ENCODE data around the gene PTN.

The PTN gene, protein sequence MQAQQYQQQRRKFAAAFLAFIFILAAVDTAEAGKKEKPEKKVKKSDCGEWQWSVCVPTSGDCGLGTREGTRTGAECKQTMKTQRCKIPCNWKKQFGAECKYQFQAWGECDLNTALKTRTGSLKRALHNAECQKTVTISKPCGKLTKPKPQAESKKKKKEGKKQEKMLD

DNA sequence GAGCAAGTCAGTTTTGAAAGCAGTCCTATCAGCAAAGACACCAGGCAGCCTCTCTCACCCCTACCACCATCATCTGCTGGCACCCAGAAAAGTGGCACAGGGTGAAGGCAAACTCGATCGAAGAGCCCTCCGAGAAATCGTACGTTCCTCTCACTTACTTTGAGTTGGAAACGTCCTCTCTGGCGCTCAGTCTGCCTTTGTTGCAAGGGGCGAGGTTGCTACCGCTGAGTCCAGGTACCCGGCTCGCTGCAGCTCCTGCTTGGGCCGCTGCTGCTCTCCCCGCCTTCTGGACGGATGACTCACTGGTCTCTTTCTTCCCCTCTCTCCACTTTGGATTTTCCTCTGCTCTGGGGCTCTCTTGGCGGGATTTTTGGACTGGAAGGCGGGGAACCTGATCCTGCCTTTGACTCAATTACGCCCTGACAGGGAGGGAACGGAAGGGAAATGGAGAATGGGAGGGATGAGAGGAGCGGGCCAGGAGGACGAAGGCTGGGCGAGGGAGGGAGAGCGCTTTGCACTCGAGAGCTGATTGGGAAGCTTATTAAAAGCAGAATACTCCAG lies at the start of gene PTN:
PTN (minus strand) TSS at position 453 of the 561 bp plus-strand sequence. CDS start 88,760 bp downstream, outside the sequence.
- DNase-seq, result no peak

DNA sequence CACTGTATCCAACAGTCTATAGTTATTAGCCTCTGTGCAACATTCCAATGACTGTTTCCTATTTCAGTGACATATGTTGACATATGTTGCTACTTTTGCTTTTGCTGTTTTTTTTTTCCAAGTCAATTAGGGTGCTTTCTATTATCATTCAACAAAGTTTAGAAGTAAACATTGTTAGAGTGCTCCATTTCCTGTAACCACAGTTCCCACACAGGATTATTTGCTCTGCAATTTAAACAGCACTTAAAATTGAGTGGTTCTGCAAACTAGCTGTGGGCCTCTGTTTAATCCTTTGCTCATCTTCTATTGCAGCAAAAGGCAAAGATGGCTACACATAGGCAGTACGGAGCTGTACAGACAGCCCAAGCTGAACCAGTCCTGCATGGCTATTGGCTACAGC lies 46.5 kb upstream of the PTN start:
- DNase-seq, result no peak

DNA sequence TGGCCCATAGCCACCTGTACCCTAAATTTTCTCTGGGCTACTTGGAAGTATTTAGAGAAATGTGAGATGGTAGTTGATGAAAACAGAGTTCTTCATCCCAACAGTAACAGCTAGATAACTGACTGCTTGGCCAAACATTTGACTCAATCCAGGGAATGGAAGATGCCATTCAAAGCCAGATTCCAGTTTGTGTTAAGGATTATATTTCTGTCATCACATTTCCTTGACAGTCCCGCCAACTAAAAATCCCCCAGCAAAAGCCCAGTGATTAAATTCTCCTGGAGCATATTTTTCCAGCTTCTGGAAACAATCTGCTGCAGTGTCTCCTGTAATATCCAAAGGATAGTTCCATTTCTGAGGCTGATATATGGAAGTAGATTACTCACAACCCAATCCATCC lies 45.4 kb upstream of the PTN start:
- DNase-seq, result no peak

DNA sequence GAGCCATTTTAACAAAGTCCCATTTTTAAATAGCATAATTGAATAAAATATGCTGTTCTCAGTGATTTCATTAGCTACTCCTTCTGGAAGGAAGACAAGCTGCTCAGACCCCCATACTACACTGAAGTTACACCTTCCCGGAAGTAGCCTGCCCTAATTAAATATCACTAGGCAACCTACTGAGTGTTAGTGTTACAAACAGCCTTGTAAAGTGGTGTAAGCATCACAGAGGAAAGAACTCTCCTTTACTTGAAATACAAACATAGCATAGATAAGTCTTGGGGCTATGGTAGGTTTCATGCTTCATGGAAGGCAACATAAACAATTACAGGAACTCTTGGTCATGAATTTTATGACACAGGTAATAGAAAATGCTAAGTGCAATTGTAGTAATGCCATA lies 43.4 kb upstream of the PTN start:
- DNase-seq, result no peak

DNA sequence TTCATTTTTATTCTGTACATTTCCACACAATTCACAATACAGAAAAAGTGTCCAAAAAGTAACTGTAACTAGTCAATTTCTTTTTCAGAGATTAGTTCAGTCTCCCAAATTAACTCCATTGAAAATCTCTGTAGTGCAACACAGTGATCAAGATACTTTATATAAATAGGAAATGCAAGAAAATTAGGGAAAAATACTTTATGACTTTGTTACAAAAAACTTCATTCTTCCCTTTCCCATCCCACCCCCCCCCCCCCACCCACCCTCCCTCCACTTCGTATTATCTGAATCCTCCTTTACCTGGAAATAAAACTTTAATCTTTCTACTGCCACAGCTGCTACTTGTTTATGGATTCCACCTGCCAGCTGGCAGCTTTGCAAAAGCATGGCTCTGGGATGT lies 37.5 kb upstream of the PTN start:
- DNase-seq, result no peak

DNA sequence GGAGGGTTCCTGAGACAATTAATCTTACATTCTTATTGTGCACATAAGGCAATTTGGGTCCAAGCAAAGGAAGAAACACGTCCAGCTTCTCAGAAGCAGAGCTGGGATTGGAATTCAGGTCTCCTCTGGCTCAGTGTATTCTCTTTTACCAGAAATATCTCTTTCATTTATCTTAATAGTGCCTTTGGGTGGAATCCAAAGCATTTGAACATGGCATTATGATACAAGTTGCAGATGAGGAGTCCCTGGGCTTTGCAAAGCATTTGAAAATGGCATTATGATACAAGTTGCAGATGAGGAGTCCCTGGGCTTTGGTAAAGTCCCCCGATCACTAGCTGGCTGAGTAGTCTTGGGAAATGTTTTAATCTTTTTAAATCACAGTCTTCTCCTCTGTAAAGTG lies 30.0 kb upstream of the PTN start:
- no peak for DNase-seq

DNA sequence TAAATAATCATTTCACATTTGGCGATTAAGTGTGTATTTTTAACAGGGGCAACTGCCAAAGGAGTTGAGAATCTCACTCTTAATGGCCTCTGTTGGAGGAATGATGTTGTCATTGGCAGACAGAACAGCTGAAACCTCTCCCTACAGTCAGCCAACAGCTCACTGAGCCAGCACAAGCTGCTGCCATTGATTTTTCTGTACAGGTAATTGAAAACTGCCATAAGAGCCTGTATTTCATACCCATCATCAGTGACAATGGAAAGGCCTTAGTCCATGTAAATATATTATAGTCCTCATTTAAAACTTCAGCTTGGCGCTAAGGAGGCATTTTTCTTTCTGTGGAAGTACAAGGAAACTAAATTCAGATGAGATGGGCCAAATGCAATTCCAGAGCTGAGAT lies 28.1 kb upstream of the PTN start:
- DNase-seq, result no peak

DNA sequence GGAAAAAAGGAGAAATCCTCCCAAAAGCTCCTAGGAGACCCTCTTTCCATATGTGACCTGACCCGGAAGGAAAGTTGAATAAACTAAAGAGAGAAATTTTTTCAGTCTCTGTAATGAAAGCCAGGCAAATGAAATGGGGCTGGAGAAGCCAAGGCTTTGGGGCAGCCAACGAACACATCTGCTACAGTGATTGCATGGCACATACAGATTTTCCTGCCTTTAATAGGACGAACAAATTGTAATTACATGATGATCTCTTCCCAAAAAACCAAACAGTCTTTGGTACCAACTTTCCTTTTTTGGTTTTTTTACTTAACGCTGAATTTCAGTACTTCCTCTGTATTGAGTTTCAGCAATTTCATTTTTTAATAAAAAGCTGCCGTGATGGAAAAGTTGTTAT lies 23.5 kb upstream of the PTN start:
- DNase-seq, result no peak

DNA sequence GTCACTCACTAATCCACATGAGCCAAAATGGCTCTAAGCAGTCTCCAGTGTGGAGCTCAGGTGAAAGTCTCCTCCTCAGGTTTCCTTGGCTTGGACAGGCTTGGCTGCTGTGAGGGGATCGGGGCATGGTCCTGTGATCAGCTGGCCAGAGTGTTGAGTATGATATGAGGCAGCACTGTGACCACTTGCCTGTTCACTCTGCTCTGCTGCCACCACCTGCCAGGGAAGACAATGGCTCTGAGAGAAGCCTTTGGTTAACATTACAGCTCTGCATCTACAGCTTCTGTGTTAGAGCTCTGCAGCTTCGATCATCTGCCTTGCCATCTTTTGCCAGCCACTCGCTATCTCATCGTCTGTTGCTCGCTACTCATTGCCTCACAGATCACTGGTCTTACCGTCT lies 20.1 kb upstream of the PTN start:
- DNase-seq, result no peak

DNA sequence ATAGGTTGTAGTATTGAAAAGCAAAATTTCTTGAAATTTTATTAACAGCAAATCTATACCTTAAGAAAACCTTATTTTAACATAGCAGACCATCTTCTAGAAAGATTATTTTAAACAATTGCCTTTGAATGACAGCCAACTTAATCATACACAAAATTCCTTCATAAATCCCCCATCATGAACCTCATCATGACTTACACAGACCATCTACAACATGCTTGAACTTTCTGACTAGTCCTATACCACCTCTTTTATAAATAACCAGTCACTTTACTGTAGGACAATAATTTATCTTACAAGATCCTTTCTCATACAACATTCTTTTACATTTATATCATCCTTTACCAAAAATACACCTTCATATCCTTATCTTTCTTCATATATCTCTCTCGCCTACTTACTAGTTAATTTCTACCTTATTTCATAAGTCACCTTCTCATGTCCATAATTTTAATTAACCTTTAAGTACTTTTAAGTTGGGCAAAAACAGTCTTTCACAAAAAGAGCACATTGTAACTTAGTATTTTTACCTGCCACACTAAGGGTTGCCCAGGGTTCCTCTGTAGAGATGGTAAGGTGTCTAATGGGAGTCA lies 16.6 kb upstream of the PTN start:
- DNase-seq, result no peak

DNA sequence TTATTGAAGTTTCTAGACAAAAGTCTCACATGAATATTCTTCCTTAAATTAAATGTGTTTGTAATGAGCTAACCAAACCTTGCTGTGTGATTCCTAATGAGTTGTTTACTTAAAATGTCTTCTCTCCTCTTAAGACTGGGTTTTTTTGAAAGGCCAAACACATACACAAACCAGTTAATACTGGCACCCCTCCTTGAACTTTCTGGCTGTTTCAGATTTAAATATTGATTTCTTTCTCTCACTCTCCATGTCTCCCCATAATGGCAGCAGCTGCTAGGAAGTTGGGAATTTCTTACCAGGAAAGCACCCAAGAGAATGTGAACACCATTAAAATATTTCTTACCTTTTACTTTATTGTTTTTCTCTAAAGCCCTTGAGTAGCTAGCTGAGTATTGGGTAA lies 11.4 kb upstream of the PTN start:
- no peak for DNase-seq

DNA sequence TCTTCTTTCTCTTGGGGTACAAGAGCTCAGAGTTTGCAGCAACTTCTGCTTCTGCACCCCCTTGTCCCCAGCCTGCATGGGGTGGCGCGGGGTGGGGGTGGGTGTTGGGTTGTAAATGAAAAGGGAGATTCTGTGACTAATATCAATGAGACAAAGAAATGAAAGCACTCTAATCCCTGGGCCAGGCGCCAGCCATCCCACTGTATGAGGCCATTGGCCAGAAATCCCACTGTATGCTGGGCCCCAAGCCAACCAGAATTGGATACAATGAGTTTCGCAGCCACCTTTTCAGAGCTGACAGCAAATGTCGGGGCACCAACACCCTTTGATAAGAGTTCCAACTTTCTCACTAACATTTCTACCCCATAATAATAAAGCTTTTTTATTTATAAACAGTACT lies 10.9 kb upstream of the PTN start:
- DNase-seq, result no peak

DNA sequence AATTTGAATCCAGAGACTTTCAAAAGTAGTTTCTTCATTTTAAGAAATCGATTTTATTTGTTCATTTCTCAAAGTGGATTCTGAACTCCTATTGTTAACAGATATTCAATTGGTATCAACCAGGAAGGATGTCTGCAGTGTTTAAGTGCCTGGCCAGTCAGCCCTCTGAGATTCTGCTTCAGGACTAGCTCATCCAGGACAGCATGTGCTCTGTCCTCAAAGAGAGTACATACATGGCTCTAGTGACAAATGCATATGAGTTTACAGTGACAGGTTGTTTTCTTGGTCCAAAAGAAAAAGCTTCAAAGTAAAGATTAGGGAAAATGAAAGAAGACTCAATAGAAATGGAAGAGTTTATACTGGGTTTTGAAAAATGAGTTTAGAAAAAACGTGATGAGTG lies 8.4 kb upstream of the PTN start:
- DNase-seq, result no peak

DNA sequence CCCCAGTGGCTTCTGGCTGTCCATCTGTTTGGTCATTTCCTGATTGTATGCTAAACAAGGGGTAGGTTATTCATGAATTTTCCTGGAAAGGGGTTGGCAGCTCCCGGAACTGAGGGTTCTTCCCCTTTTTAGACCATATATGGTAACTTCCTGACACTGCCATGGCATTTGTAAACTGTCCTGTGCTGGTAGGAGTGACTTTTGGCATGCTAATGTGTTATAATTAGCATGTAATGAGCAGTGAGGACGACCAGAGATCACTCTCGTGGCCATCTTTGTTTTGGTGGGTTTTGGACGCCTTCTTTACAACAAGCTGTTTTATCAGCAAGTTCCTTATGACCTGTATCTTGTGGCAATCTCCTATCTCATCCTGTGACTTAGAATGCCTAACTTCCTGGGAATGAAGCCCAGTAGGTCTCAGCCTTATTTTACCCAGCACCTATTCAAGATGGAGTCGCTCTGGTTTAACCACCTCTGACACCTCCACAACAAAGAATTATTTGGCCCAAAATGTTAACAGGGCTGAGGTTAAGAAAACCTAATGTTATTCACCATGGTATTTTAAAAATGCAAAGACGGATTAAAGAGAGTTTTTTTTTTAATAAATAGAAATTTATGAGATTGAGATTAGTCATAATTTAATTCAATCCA lies 2.4 kb upstream of the PTN start:
- no peak for DNase-seq

DNA sequence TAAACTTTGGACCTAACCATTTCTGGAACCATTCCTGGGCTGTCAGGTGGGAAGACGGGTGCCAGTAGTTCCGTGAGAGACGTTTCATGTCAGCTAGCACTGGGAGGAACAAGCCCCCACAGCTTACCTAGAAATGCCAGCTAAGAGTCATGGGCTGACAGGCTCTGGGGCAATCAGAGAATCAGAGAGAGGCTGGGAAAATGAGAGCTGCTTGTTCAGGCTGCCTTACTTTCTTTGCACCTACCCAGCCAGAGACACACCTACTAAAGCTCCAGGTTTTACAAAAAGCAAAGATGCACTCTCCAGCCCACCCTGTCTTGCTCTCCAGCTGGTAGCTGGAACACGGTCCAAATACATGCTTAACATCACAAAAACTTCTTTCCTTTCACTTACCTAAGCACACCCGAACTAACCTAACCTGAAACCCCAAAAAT lies 688 bp downstream of the PTN start:
- no peak for DNase-seq

DNA sequence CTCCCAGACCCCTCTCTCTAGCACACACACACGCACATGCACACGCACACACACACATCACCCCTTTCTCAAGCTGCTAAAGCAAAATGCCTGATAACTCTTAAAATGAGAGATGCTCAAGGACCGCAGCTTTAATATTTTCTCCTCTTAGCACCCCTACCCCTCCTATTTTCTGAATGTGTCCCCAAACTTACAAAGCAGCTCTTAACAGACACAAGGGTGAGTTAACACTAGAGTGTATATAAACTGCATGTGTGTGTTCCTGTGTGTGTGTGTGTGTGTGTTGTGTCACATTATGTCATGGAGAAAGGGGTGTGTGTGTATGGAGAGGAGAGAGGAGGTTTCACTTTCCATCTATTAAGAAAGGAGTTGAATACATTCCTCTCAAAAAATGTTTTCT lies 1.3 kb downstream of the PTN start:
- no peak for DNase-seq

DNA sequence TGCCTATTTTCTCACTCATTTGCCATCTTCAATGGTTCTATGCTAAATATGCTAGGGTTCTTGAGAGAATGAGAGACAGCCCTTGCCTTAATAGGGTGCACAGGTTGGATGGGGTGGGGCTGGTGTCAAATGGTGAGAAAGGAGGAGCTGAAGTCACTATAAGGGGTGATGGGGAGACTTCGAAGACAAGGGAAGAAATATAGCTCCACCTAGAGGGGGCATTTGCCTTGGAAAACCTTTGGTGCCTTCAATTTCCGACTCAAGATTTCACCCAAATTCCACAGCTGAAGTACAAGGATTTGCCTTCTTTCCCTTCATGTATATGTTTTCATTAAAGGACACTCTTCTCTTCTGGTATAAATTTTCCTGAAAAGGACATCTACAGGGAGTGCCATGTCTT lies 5.6 kb downstream of the PTN start:
- DNase-seq, result no peak

DNA sequence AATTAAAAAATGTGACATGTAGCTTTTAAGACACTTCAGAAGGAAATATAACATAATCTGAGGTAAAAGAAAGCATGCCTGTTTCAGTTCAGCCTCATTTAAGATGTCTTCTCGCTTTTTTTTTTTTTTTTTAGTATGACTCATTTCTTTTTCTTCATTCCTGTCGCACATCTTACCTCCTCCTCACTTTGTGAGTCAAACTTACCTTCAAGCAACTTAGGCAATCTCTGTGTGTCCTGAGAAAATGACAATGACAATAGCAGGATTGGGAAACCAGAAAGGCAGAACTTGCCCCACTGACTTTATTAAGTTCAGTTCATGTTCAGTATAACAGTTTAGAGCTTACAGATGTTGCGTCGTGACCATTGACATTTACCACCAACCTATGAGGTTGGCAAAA lies 7.7 kb downstream of the PTN start:
- DNase-seq, result no peak

DNA sequence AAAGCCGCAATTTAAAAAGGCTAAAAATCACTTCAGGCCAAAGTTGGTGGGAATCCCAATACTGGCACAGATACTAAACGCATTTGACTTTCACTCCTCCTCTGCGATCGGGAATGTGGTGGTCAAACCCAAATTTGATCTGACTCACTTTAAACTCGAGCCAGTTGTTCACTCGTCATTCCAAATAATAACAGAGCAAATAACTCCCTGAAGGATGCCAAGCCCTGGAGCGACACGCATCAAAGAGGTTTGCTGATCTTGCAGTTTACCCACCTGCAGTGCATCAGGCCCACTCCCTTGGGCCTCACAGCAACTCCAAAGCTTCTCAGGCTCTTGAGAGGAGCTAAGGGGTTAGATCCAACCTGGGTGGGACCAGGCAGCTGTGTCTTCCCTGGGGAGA lies 12.2 kb downstream of the PTN start:
- DNase-seq, result no peak

DNA sequence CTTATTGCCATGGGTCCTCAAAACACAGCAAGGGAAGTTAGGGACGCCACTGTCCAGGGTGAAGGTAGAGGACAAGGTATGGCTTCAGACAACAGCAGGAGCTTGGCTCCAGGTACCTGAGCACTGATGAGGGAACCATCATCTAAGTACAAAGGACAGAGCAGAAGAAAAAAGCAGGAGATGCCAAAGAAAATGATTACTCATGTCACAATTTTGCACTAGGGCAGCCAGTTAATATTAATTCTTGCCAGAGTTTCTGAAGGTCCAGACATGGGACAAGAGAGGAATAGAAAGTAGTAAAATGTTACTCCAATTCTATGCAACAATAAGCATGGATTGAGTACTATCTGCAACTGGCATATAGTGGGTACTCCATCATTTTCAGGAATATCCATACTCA lies 14.1 kb downstream of the PTN start:
- DNase-seq, result no peak

DNA sequence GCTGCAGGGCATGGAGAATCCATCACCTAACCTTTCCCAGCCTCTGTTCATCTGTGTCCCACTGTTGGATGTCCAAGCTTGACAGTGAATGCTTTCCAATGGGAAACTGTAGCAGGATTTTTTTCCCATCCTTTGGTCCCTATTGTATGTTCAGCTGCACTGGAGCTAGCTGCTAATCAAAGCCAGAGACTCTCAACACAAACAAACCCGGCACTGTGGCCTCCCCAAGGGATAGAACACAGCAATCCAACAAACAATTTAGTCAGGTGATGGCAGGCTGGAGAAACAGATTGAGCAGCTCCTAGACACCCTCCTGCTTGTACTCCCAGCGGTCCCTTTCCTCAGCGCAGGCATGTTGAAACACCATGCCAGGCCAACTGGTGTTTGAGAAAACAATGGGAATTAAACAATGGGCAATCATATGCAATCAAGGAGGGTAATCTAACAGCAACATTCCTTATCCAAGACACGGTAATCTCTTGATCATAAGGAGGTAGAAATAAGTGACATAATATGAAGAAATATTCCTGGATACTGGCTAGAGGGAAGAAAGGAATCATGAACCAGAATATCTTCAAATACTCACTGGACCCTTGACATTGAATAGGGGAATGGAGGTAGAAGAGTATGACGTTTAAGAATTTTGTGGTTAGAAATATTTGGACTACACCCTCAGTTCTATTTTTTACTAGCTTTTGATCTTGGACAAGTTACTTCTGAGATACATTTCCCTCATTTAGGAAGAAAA lies 15.0 kb downstream of the PTN start:
- DNase-seq, result no peak

DNA sequence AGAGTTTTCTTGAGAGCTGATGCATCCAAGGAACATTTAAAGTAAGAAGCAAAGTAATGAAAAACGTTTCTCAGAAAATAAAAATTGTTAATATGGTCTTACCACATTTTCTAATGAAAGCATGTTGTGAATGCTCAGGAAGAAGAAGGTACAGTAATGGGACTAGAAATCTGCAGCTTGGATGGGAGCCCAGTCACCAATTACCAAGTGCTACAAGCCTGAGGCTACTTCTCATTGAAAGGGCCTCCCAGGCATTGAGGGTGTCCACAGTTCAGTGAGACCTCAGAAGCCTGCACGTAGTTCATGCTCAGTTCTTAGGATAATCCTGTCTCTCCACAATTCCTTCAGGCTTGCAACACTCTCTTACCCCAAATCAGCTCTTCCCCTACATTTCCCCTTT lies 17.6 kb downstream of the PTN start:
- no peak for DNase-seq

DNA sequence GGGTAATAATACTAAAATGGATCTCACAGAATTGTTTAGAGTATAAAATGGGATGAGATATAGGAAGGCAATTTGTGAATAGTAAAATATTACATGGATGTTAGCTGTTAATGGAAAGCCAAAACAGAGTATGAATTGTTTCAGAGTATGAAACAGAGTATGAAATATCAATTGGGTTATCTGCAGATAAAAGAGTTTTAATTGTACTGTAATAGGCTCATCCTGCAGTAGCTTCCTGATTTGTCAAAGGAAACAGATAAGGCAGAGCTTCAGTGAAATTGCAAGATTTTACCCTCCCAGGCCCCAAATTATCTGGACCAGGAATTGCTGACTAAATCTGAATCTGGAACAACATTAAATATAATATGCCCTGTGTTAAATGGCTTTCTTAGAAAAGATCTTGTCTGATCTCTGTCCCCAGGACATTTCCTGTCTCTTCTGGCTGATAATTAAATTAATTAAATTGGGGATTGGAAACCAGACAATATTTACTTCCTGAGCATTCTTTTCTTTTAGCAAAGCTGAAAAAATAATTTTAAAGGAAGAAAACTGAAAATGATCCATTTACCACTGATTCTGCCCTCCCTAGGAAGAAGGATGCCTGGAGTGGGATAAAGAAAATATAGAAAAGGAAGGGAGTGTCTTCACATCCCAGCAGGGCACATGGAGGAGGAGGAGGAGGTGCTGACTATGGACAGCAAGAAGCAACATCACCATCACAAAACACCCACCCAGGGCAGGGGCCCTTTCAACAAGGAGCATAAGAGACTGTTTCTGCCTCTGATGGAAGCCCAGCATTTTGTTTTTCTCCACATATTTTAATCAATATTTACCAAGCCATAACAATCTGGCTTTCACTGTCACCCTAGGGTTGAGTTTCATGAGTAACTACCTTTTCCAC lies 18.5 kb downstream of the PTN start:
- DNase-seq, result no peak

Data from SHP77 treated with DMSO at 0.1 percent for 48 hours (cell line).